ENCODE measurements around the gene TSPAN2. TPM values are rescaled to one million over a fixed set of nuclear protein-coding genes. Genes with fewer than 3 reads are reported as not detected.
"Not testable (repeated sequence)": the region's sequence is repeated elsewhere in the genome, so short reads cannot be mapped to it uniquely, and the experiment has no call there.

The TSPAN2 gene
- total RNA-seq, 4 donors from 2014 or later = 1.8 to 3.3 (median 2.6) TPM

DNA sequence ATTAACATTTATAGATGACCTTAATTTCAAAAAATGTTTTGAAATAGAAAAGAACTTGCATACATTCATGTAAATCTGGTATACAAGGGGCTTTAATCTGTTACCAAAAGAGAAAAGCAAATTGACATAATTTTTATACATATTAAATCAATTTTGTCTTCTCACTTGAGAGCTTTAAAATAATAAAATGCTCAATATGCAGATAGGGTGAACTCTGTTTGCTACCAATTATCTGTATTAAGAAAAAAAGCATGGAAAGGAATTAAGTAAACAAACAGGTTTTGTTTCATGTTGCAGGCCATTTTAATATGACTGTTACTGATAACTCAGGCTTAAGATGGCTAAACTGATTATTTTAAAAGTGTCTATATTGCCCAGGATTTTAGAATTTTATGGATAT lies 65.7 kb downstream of the TSPAN2 start:
- Histone ChIP-seq H3K9me3 (no peaks in the 10 kb centered on the region), H3K27me3 (no peaks in the 10 kb centered on the region), H3K4me3 (no peak overlapping the region), H3K27ac (no peak overlapping the region), H3K4me1 (no peaks in the 10 kb centered on the region), H3K36me3 (no peaks in the 10 kb centered on the region)
- TF ChIP-seq, protein P1, sequence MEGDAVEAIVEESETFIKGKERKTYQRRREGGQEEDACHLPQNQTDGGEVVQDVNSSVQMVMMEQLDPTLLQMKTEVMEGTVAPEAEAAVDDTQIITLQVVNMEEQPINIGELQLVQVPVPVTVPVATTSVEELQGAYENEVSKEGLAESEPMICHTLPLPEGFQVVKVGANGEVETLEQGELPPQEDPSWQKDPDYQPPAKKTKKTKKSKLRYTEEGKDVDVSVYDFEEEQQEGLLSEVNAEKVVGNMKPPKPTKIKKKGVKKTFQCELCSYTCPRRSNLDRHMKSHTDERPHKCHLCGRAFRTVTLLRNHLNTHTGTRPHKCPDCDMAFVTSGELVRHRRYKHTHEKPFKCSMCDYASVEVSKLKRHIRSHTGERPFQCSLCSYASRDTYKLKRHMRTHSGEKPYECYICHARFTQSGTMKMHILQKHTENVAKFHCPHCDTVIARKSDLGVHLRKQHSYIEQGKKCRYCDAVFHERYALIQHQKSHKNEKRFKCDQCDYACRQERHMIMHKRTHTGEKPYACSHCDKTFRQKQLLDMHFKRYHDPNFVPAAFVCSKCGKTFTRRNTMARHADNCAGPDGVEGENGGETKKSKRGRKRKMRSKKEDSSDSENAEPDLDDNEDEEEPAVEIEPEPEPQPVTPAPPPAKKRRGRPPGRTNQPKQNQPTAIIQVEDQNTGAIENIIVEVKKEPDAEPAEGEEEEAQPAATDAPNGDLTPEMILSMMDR (IDR thresholded peaks at IDR 0.05) = no peak
- TF ChIP-seq POLR2A (IDR thresholded peaks at IDR 0.05) = no peak
- DNase-seq = no peak

DNA sequence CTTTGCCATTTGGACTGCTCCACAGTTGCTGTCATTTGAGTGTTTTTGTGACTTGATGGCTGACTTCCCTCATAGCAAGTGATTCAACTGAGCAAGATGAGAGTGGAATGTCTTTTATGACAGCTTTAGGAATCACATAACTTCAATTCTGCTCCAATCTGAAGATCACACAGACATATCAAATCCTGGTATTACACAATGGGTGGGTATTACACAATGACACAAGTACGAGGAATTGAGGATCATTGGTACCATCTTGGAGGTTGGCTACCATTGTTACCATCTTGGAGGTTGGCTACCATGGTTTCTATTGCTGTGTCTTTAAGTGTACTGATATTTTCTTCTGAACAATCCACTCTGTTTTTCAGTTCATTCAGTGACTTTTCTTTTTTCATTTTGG lies 68.2 kb downstream of the TSPAN2 start:
- no peaks in the 10 kb centered on the region for H3K9me3 ChIP-seq
- H3K4me3 ChIP-seq = no peak overlapping the region
- TF ChIP-seq, protein P1 (IDR thresholded peaks at IDR 0.05) = no peak
- no peak for TF ChIP-seq POLR2A (IDR thresholded peaks at IDR 0.05)
- no peaks in the 10 kb centered on the region for H3K27me3 ChIP-seq
- no peak for DNase-seq
- H3K36me3 ChIP-seq = no peaks in the 10 kb centered on the region
- H3K4me1 ChIP-seq = no peaks in the 10 kb centered on the region
- no peak overlapping the region for H3K27ac ChIP-seq

DNA sequence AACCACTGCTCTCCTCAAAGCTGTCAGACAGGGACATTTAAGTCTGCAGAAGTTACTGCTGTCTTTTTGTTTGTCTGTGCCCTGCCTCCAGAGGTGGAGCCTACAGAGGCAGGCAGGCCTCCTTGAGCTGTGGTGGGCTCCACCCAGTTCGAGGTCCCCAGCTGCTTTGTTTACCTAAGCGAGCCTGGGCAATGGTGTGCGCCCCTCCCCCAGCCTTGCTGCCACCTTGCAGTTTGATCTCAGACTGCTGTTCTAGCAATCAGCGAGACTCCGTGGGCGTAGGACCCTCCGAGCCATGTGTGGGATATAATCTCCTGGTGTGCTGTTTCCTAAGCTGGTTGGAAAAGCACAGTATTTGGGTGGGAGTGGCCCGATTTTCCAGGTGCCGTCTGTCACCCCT lies 69.8 kb downstream of the TSPAN2 start:
- not testable (repeated sequence) for H3K9me3 ChIP-seq, H3K4me3 ChIP-seq, H3K27me3 ChIP-seq, H3K4me1 ChIP-seq, H3K27ac ChIP-seq, H3K36me3 ChIP-seq, DNase-seq

DNA sequence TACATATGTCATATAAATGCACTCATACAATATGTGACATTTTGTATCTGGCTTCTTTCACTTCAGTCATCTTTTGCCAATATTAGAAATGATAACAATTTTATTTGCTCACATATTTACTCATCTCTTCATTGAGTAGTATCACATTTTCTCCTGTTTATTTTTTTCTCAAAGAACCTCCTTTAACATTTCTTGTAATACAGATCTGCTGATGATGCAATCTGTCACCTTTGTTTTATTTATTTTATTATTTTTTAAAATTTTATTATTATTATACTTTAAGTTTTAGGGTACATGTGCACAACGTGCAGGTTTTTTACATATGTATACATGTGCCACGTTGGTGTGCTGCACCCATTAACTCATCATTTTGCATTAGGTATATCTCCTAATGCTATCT lies 75.5 kb downstream of the TSPAN2 start:
- TF ChIP-seq, protein P1 (IDR thresholded peaks at IDR 0.05) = no peak
- no peak for TF ChIP-seq POLR2A (IDR thresholded peaks at IDR 0.05)
- Histone ChIP-seq H3K9me3 (no peaks in the 10 kb centered on the region), H3K27ac (no peak overlapping the region), H3K4me3 (no peak overlapping the region), H3K4me1 (no peaks in the 10 kb centered on the region), H3K36me3 (no peaks in the 10 kb centered on the region), H3K27me3 (no peaks in the 10 kb centered on the region)
- no peak for DNase-seq

DNA sequence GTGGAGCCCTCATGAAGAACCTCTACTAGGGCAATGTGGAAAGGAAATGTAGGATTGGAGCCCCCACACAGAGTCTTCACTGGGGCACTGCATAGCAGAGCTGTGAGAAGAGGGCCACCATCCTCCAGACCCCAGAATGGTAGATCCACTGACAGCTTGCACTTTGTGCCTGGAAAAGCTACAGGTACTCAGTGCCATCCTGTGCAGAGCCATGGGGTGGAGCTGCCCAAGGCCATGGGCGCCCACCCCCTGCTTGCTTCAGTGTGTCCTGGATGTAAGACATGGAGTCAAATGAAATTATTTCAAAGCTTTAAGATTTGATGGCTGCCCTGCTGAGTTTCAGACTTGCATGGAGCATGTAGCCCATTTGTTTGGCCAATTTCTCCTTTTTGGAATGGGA lies 76.9 kb downstream of the TSPAN2 start:
- Histone ChIP-seq H3K27me3 (no peaks in the 10 kb centered on the region), H3K27ac (no peak overlapping the region), H3K4me3 (no peak overlapping the region), H3K36me3 (no peaks in the 10 kb centered on the region), H3K9me3 (no peaks in the 10 kb centered on the region), H3K4me1 (no peaks in the 10 kb centered on the region)
- no peak for DNase-seq
- TF ChIP-seq POLR2A (IDR thresholded peaks at IDR 0.05) = no peak
- TF ChIP-seq, protein P1 (IDR thresholded peaks at IDR 0.05) = no peak

DNA sequence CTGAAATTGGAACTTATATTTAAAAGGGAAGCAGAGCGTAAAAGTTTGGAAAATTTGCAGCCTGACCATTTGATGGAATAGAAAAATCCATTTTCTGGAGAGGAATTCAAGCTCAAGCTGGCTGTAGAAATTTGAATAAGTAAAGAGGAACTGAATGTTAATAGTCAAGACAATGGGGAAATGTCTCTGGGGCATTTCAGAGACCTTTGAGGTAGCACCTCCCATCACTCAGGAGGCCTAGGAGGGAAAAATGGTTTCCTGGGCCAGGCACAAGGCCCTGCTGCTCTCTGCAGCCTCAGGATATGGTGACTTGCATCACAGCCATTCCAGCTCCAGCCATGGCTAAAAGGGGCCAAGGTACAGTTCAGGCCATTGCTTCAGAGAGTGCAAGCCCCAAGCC lies 77.3 kb downstream of the TSPAN2 start:
- Histone ChIP-seq H3K9me3 (no peaks in the 10 kb centered on the region), H3K4me1 (no peaks in the 10 kb centered on the region), H3K4me3 (no peak overlapping the region), H3K27ac (no peak overlapping the region), H3K36me3 (no peaks in the 10 kb centered on the region), H3K27me3 (no peaks in the 10 kb centered on the region)
- no peak for TF ChIP-seq POLR2A (IDR thresholded peaks at IDR 0.05)
- TF ChIP-seq, protein P1 (IDR thresholded peaks at IDR 0.05) = no peak
- DNase-seq = no peak

Measured in Peyer's patch (tissue), 4 donors.